MM.1S (cell line): ENCODE measurements around the gene ZNF33A.
"Not testable (repeated sequence)": the region's sequence is repeated elsewhere in the genome, so short reads cannot be mapped to it uniquely, and the experiment has no call there.

Experiments used
- DNase-seq: peaks from one replicate; pipeline ENCODE4 v3.0.0-alpha.2; 2015
- H2AFZ ChIP-seq: fragments of 300-600 bp; sonication (generic); 2 replicates; pipeline ENCODE4 v1.6.0; 2016; ENCODE audit warnings: antibody characterized with exemption, low read length
- H3F3A ChIP-seq: fragments of 300-600 bp; sonication (generic); 2 replicates; pipeline ENCODE4 v1.6.1; 2016; ENCODE audit warnings: mild to moderate bottlenecking, antibody characterized with exemption, low read length, moderate library complexity, mixed read lengths; ENCODE audit not compliant: insufficient read depth
- H3K27ac ChIP-seq: fragments of 300-600 bp; sonication (generic); 2 replicates; pipeline ENCODE4 v1.5.1; 2016; ENCODE audit warnings: mild to moderate bottlenecking, low read length
- H3K27me3 ChIP-seq: fragments of 300-600 bp; sonication (generic); replicated peaks from 2 replicates; pipeline ENCODE4 v1.6.0; 2016; ENCODE audit warnings: low read length; ENCODE audit not compliant: insufficient read depth
- H3K36me3 ChIP-seq: fragments of 300-600 bp; sonication (generic); replicated peaks from 2 replicates; pipeline ENCODE4 v1.6.1; 2016; ENCODE audit warnings: mild to moderate bottlenecking, low read length, mixed read lengths; ENCODE audit not compliant: insufficient read depth
- H3K4me1 ChIP-seq: fragments of 300-600 bp; sonication (generic); 2 replicates; pipeline ENCODE4 v1.6.1; 2016; ENCODE audit warnings: low read length, mixed read lengths
- H3K4me2 ChIP-seq: fragments of 300-600 bp; sonication (generic); 2 replicates; pipeline ENCODE4 v1.6.0; 2016; ENCODE audit warnings: low read depth, low read length
- H3K4me3 ChIP-seq: fragments of 300-600 bp; sonication (generic); 2 replicates; pipeline ENCODE4 v1.5.1; 2016; ENCODE audit warnings: low read length, mixed read lengths
- H3K79me2 ChIP-seq: fragments of 300-600 bp; sonication (generic); 2 replicates; pipeline ENCODE4 v1.6.1; 2016; ENCODE audit warnings: mixed run types, low read length, mixed read lengths
- H3K9ac ChIP-seq: fragments of 300-600 bp; sonication (generic); 2 replicates; pipeline ENCODE4 v1.6.1; 2016; ENCODE audit warnings: low read length, mixed read lengths
- H3K9me2 ChIP-seq: fragments of 300-600 bp; sonication (generic); replicated peaks from 2 replicates; pipeline ENCODE4 v1.6.1; 2016; ENCODE audit warnings: mild to moderate bottlenecking, low read length, mixed read lengths; ENCODE audit not compliant: insufficient read depth
- H3K9me3 ChIP-seq: fragments of 300-600 bp; sonication (generic); replicated peaks from 2 replicates; pipeline ENCODE4 v1.6.1; 2016; ENCODE audit warnings: mild to moderate bottlenecking, low read length, mixed read lengths; ENCODE audit not compliant: insufficient read depth
- H4K20me1 ChIP-seq: fragments of 300-600 bp; sonication (generic); 2 replicates; pipeline ENCODE4 v1.6.1; 2016; ENCODE audit warnings: mild to moderate bottlenecking, low read length, moderate library complexity, mixed read lengths; ENCODE audit not compliant: insufficient read depth
- EZH2 ChIP-seq: fragments of 300-600 bp; sonication (generic); optimal IDR thresholded peaks from 2 replicates; pipeline ENCODE3; 2017; ENCODE audit warnings: low read depth, mild to moderate bottlenecking, antibody characterized with exemption, low read length, mixed read lengths
- EZH2phosphoT487 ChIP-seq: fragments of 300-600 bp; sonication (generic); IDR thresholded peaks from 2 replicates; pipeline ENCODE4 v1.6.1; 2018; ENCODE audit warnings: antibody characterized with exemption, low read length
- TF ChIP-seq, protein P1 (sequence below): fragments of 300-600 bp; sonication (generic); IDR thresholded peaks from 2 replicates; pipeline ENCODE4 v1.5.1; 2016; ENCODE audit warnings: antibody characterized with exemption, low read length, mixed read lengths

ZNF33A gene

DNA sequence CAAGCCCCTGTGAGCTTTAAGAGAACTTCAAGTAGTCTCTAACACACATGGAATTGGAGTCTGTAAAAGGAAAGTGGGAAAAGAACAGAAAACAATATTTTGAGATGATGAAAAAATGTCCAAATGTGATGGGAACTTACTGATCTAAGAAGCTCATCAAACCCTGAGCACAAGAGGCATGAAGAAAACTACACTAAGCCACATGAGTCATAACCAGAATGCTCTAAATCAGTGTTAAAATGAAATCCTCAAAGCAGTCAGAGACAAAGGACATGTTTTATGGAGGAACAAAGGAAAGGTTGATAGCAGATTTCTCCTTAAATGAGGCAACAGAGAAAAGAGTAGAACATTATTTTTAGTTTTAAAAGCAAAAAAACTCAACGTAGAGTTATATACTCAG is 37.2 kb downstream of the ZNF33A start:
- Histone ChIP-seq H3K36me3 (peaks cover 4% of the 10 kb centered on the region), H3K4me3 (no peak overlapping the region), H3K4me1 (no peaks in the 10 kb centered on the region), H3K27me3 (no peaks in the 10 kb centered on the region), H3K9ac (no peak overlapping the region), H3K4me2 (no peak overlapping the region), H3K9me3 (no peaks in the 10 kb centered on the region), H4K20me1 (no peaks in the 10 kb centered on the region), H3K9me2 (no peaks in the 10 kb centered on the region), H3K27ac (no peak overlapping the region), H3K79me2 (peaks cover 18% of the 10 kb centered on the region; the same call in 1 of the 2 replicates), H2AFZ (no peak overlapping the region), H3F3A (no peaks in the 10 kb centered on the region)
- DNase-seq: no peak
- TF ChIP-seq, protein P1, sequence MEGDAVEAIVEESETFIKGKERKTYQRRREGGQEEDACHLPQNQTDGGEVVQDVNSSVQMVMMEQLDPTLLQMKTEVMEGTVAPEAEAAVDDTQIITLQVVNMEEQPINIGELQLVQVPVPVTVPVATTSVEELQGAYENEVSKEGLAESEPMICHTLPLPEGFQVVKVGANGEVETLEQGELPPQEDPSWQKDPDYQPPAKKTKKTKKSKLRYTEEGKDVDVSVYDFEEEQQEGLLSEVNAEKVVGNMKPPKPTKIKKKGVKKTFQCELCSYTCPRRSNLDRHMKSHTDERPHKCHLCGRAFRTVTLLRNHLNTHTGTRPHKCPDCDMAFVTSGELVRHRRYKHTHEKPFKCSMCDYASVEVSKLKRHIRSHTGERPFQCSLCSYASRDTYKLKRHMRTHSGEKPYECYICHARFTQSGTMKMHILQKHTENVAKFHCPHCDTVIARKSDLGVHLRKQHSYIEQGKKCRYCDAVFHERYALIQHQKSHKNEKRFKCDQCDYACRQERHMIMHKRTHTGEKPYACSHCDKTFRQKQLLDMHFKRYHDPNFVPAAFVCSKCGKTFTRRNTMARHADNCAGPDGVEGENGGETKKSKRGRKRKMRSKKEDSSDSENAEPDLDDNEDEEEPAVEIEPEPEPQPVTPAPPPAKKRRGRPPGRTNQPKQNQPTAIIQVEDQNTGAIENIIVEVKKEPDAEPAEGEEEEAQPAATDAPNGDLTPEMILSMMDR: no peak
- TF ChIP-seq EZH2 (no peak), EZH2phosphoT487 (no peak)

DNA sequence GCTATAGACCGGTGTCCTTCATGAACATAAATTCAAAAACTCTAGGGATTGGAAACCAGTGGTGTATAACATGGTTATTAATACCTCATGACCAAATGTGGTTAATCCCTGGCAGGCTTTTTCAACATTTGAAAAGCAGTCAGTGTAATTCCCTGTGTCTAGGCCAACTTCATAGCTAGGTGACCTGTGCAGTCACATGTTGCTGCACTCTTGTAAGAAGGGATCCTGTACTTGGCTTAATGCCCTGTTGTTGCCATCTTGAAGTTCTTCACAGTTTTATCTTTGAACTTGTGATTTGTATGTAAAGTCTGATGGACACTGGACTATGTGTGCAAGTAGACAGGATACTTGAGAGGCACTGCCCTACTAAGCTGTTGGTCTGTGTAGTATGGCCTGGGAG is 39.7 kb downstream of the ZNF33A start:
- Histone ChIP-seq H3K36me3 (peaks cover 20% of the 10 kb centered on the region), H3K79me2 (0 out of 2 replicates have a peak, but pooled peaks cover 7% of the 10 kb centered on the region), H3K27me3 (no peaks in the 10 kb centered on the region), H2AFZ (no peak overlapping the region), H3K9me3 (no peaks in the 10 kb centered on the region), H3F3A (no peaks in the 10 kb centered on the region), H3K4me1 (no peaks in the 10 kb centered on the region), H3K9ac (no peak overlapping the region), H4K20me1 (no peaks in the 10 kb centered on the region), H3K4me3 (no peak overlapping the region), H3K4me2 (no peak overlapping the region), H3K27ac (no peak overlapping the region), H3K9me2 (no peaks in the 10 kb centered on the region)
- TF ChIP-seq, protein P1: no peak
- no peak for TF ChIP-seq EZH2
- TF ChIP-seq EZH2phosphoT487: no peak
- no peak for DNase-seq

DNA sequence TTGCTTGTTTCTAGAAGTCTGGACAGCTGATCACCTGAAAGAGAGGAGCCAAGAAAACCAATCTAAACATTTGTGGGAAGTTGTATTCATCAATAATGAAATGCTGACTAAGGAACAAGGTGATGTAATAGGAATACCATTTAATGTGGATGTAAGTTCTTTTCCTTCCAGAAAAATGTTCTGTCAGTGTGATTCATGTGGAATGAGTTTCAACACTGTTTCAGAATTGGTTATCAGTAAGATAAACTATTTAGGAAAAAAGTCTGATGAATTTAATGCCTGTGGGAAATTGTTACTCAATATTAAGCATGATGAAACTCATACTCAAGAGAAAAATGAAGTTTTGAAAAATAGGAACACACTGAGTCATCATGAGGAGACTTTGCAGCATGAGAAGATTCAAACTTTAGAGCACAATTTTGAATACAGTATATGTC is 43.9 kb downstream of the ZNF33A start:
- no peak for DNase-seq
- Histone ChIP-seq H2AFZ (no peak overlapping the region), H3K27ac (no peak overlapping the region), H3K9ac (no peak overlapping the region), H3K4me3 (no peak overlapping the region), H3K4me2 (no peak overlapping the region), H3K9me2 (no peaks in the 10 kb centered on the region), H3K36me3 (peaks cover 35% of the 10 kb centered on the region), H3K4me1 (no peaks in the 10 kb centered on the region), H3K9me3 (no peaks in the 10 kb centered on the region), H3F3A (no peaks in the 10 kb centered on the region), H3K79me2 (no peaks in the 10 kb centered on the region), H4K20me1 (no peaks in the 10 kb centered on the region), H3K27me3 (no peaks in the 10 kb centered on the region)
- TF ChIP-seq EZH2phosphoT487 (no peak), EZH2 (no peak)
- TF ChIP-seq, protein P1: no peak

- H3K4me2 ChIP-seq, H3K79me2 ChIP-seq, DNase-seq, H2AFZ ChIP-seq, H3K9me3 ChIP-seq, H3K27ac ChIP-seq, H3K4me3 ChIP-seq, H3K9ac ChIP-seq, H3K4me1 ChIP-seq, H3K27me3 ChIP-seq, H3F3A ChIP-seq, H4K20me1 ChIP-seq, H3K9me2 ChIP-seq: not testable (repeated sequence)
- peaks cover 34% of the 10 kb centered on the region for H3K36me3 ChIP-seq
Observed at GRCh38 chr10:38055274-38055894, 44.9 kb downstream of the ZNF33A start.

DNA sequence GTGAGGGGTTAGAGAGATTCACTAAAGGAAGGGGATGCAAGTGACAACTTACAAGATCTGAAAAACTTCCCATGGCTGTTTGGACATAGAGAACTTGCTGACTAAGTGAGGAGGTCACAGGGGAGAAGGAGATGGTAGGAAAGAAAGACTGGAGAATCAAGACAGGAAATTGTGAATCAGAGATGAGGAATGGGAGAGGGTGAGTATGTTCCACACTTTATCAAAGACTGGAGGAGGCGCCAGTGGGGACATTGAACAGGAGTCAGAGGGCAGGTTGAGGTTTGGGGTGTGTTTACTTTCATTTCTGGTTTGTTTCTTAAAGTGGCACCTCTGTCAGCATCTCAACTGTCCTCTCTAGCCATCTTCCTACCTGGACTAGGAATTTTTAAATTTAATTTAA is 59.2 kb downstream of the ZNF33A start:
- not testable (repeated sequence) for H3K79me2 ChIP-seq, H3K9me2 ChIP-seq, H3K4me2 ChIP-seq, H3K36me3 ChIP-seq, H3K27me3 ChIP-seq, H2AFZ ChIP-seq, DNase-seq, H3K4me3 ChIP-seq, H3K27ac ChIP-seq, H4K20me1 ChIP-seq, H3K4me1 ChIP-seq, H3K9ac ChIP-seq, H3K9me3 ChIP-seq, H3F3A ChIP-seq
